Stimulated activated CD4-positive, alpha-beta T cell treated with anti-CD3 and anti-CD28 coated beads, Interleukin-2, amount 100 ng/mL, for 4 hours (primary cell): Measurements from ENCODE around the gene LRRC8D.
A peak's percentile ranks its signal among the peaks of the same experiment; 100 is the strongest.
"Not testable (repeated sequence)": the region's sequence is repeated elsewhere in the genome, so short reads cannot be mapped to it uniquely, and the experiment has no call there.

Experiments used
- DNase-seq: peaks from one replicate; pipeline ENCODE4 v3.0.0-alpha.2; 2020; ENCODE audit warnings: low read depth

The LRRC8D gene

GRCh38 chr1:89820422-89821321 lies at the start of gene LRRC8D:
Gene LRRC8D, plus strand, starts transcription at chr1:89821032. Its CDS starts 112,037 bp downstream, at chr1:89933069.
- DNase-seq: peak; percentile 19

- DNase-seq: no peak
Observed at GRCh38 chr1:89771991-89772560, 48.8 kb upstream of the LRRC8D start.

- not testable (repeated sequence) for DNase-seq
Observed at GRCh38 chr1:89776104-89776503, 44.7 kb upstream of the LRRC8D start.

GRCh38 chr1:89777271-89777670 lies 43.6 kb upstream of the LRRC8D start:
- DNase-seq: not testable (repeated sequence)

GRCh38 chr1:89779151-89779940 lies 41.5 kb upstream of the LRRC8D start:
- no peak for DNase-seq

- DNase-seq: no peak
Observed at GRCh38 chr1:89780721-89781120, 40.1 kb upstream of the LRRC8D start.

- DNase-seq: peak; percentile 78
Observed at GRCh38 chr1:89781494-89782126, 39.2 kb upstream of the LRRC8D start.

GRCh38 chr1:89786628-89787214 lies 34.1 kb upstream of the LRRC8D start:
- DNase-seq: no peak

GRCh38 chr1:89790592-89790991 lies 30.2 kb upstream of the LRRC8D start:
- DNase-seq: no peak

- DNase-seq: no peak
Observed at GRCh38 chr1:89791064-89791726, 29.6 kb upstream of the LRRC8D start.

- DNase-seq: no peak
Observed at GRCh38 chr1:89794406-89794805, 26.4 kb upstream of the LRRC8D start.

GRCh38 chr1:89795571-89795970 lies 25.3 kb upstream of the LRRC8D start:
- not testable (repeated sequence) for DNase-seq

- DNase-seq: not testable (repeated sequence)
Observed at GRCh38 chr1:89797876-89798275, 23.0 kb upstream of the LRRC8D start.

GRCh38 chr1:89799495-89799894 lies 21.3 kb upstream of the LRRC8D start:
- DNase-seq: no peak

GRCh38 chr1:89800022-89800655 lies 20.7 kb upstream of the LRRC8D start:
- DNase-seq: no peak

- DNase-seq: no peak
Observed at GRCh38 chr1:89800718-89801117, 20.1 kb upstream of the LRRC8D start.

- DNase-seq: no peak
Observed at GRCh38 chr1:89802051-89802450, 18.8 kb upstream of the LRRC8D start.

- DNase-seq: no peak
Observed at GRCh38 chr1:89802841-89803240, 18.0 kb upstream of the LRRC8D start.

GRCh38 chr1:89804642-89805237 lies 16.1 kb upstream of the LRRC8D start:
- DNase-seq: peak; percentile 81

- no peak for DNase-seq
Observed at GRCh38 chr1:89806616-89807015, 14.2 kb upstream of the LRRC8D start.
